Aorta (tissue), 5 donors: ENCODE measurements around the gene C11orf52. TPM values are rescaled to one million over a fixed set of nuclear protein-coding genes. Genes with fewer than 3 reads are reported as not detected.
"Not testable (repeated sequence)": the region's sequence is repeated elsewhere in the genome, so short reads cannot be mapped to it uniquely, and the experiment has no call there.

Experiments
- ATAC-seq: fragments of 200-7000 bp; cut with Tn5 transposase; one replicate; pipeline ENCODE4 v1.9.1; 2022; ENCODE audit warnings: moderate library complexity; ENCODE audit not compliant: low FRiP score
- DNase-seq, 2 donors: peaks; one replicate each; pipeline ENCODE4 v3.0.0-alpha.2; 2020
- H3K27ac ChIP-seq, 2 donors: one replicate each; pipeline ENCODE4 v1.5.1; 2013; ENCODE audit warnings: low read length in 2 of 2, mild to moderate bottlenecking in 2 of 2, moderate library complexity in 2 of 2, control low read depth in 1 of 2, inconsistent platforms in 1 of 2, low read depth in 1 of 2
- H3K27me3 ChIP-seq, 2 donors: one replicate each; pipeline ENCODE4 v1.6.1; 2013; ENCODE audit warnings: control low read depth in 1 of 2, low read length in 1 of 2, mild to moderate bottlenecking in 1 of 2, moderate library complexity in 1 of 2; ENCODE audit not compliant: insufficient read depth in 2 of 2, control insufficient read depth in 1 of 2
- H3K36me3 ChIP-seq, 2 donors: one replicate each; pipeline ENCODE4 v1.6.1; 2013; ENCODE audit warnings: control low read depth in 1 of 2, low read length in 1 of 2, mild to moderate bottlenecking in 1 of 2; ENCODE audit not compliant: insufficient read depth in 2 of 2, control insufficient read depth in 1 of 2
- H3K4me1 ChIP-seq, 2 donors: one replicate each; pipeline ENCODE4 v1.6.1; 2013; ENCODE audit warnings: low read length in 2 of 2, control low read depth in 1 of 2, mild to moderate bottlenecking in 1 of 2, moderate library complexity in 1 of 2; ENCODE audit not compliant: insufficient read depth in 2 of 2, control insufficient read depth in 1 of 2
- H3K4me3 ChIP-seq, 2 donors: one replicate each; pipeline ENCODE4 v1.5.1; 2013; ENCODE audit warnings: low read length in 2 of 2, control low read depth in 1 of 2, mild to moderate bottlenecking in 1 of 2
- H3K9me3 ChIP-seq: one replicate; pipeline ENCODE4 v1.6.1; 2013; ENCODE audit warnings: mild to moderate bottlenecking, low read length; ENCODE audit not compliant: control insufficient read depth
- WGBS, 2 donors: extraction: QIAGEN DNeasy Blood & Tissue Kit; methylation state at CpG; one replicate each; pipeline ENCODE4 v1.1.7; 2013; 5-methylcytosine and 5-hydroxymethylcytosine counted together
- intact Hi-C, 2 donors: fragments of 100-400 bp; cut with DNase I; formaldehyde crosslinking; loops; one replicate each; pipeline versions ENCODE4 v1.14.2 to v1.15.0; 2022
- polyA plus RNA-seq, 2 donors: library from polyadenylated mRNA; stranded (reverse); fragments of 200-250 nt; gene quantifications; one replicate each; pipeline ENCODE4 v1.2.3, GENCODE V29; 2013
- total RNA-seq, 2 donors: library from RNA; stranded (reverse); fragmentation: NEBNext Ultra II Directional; extraction: Animal tissue kit (Norgen Biotek cat#: 25700); gene quantifications; one replicate each; pipeline ENCODE4 v1.2.1, GENCODE V29; 2021
- donor health status: healthy with polysubstance abuse.
- donor health status: Bipolar disorder and iron deficiency.
- donor health status: DM: no; HTN: no; CAD: no.
- donor health status: DM: no; HTN: no; CAD: no.
- donor health status: DM: yes; HTN: yes; CAD: no.

C11orf52 gene
- total and polyA plus RNA-seq, 4 donors, result 2.7 to 5.6 (median 5.2) TPM

GRCh38 chr11:111879637-111879960, 39.1 kb upstream of the C11orf52 start:
- ATAC-seq (no peak), DNase-seq (no peak)
- no peaks in the 10 kb centered on the region for H3K9me3 ChIP-seq
- 40 to 42% methylated on average over 6 of the region's 6 CpGs for whole genome bisulfite sequencing, 2 donors
- H3K27me3 ChIP-seq, result no peaks in the 10 kb centered on the region
- H3K36me3 ChIP-seq, result no peaks in the 10 kb centered on the region
- H3K4me1 ChIP-seq, result peaks cover 0 to 5% of the 10 kb centered on the region in 2 donors
- intact Hi-C loops, result loop anchor here (1.0 to 10.0 kb wide), 7 partner anchors 32 to 195 kb away; partner anchors contain the start of genes NKAPD1 (in 2 of the 2), PIH1D2 (in 2 of the 2), CRYAB (in 1 of the 2) and HSPB2 (in 1 of the 2)
- H3K4me3 ChIP-seq, result peak overlapping the region; percentile 0 to 42
- H3K27ac ChIP-seq, result peak overlapping the region; percentile 31 to 81

GRCh38 chr11:111882202-111882601, 36.5 kb upstream of the C11orf52 start:
- Histone ChIP-seq H3K27ac (no peak overlapping the region), H3K9me3 (no peaks in the 10 kb centered on the region), H3K4me3 (no peak overlapping the region), H3K4me1 (peaks cover 0 to 5% of the 10 kb centered on the region in 2 donors), H3K27me3 (no peaks in the 10 kb centered on the region), H3K36me3 (no peaks in the 10 kb centered on the region)
- ATAC-seq, result no peak
- no peak for DNase-seq
- 85% methylated on average over 5 of the region's 5 CpGs for WGBS, 2 donors
- intact Hi-C loops, result no loop called here

GRCh38 chr11:111885053-111885452, 33.7 kb upstream of the C11orf52 start:
- DNase-seq, H3K4me3 ChIP-seq, H3K27ac ChIP-seq, H3K27me3 ChIP-seq, intact Hi-C loops, H3K4me1 ChIP-seq, ATAC-seq, H3K9me3 ChIP-seq, H3K36me3 ChIP-seq: not testable (repeated sequence)
- 67 to 94% methylated on average over 4 of the region's 4 CpGs for WGBS, 2 donors

- H3K4me1 ChIP-seq, result no peaks in the 10 kb centered on the region
- H3K9me3 ChIP-seq, result no peaks in the 10 kb centered on the region
- ATAC-seq, result no peak
- H3K36me3 ChIP-seq, result no peaks in the 10 kb centered on the region
- H3K27me3 ChIP-seq, result no peaks in the 10 kb centered on the region
- no peak overlapping the region for H3K4me3 ChIP-seq
- intact Hi-C loops, result no loop called here
- H3K27ac ChIP-seq, result no peak overlapping the region
- 77 to 92% methylated on average over 4 of the region's 4 CpGs for WGBS, 2 donors
- DNase-seq, result no peak
Observed at GRCh38 chr11:111886032-111886431, 32.7 kb upstream of the C11orf52 start.

- H3K4me3 ChIP-seq, result no peak overlapping the region
- 86 to 88% methylated on average over 2 of the region's 2 CpGs for WGBS, 2 donors
- no peaks in the 10 kb centered on the region for H3K36me3 ChIP-seq
- no peak overlapping the region for H3K27ac ChIP-seq
- no peaks in the 10 kb centered on the region for H3K4me1 ChIP-seq
- no peaks in the 10 kb centered on the region for H3K9me3 ChIP-seq
- DNase-seq (no peak), ATAC-seq (no peak)
- H3K27me3 ChIP-seq, result no peaks in the 10 kb centered on the region
- intact Hi-C loops, result no loop called here
Observed at GRCh38 chr11:111886844-111887243, 31.9 kb upstream of the C11orf52 start.

GRCh38 chr11:111905411-111905810, 13.3 kb upstream of the C11orf52 start:
- intact Hi-C loops, result no loop called here
- 14 to 24% methylated on average over 2 of the region's 2 CpGs for WGBS, 2 donors
- Histone ChIP-seq H3K4me1 (no peaks in the 10 kb centered on the region), H3K9me3 (no peaks in the 10 kb centered on the region), H3K27me3 (no peaks in the 10 kb centered on the region), H3K36me3 (peaks cover 0 to 3% of the 10 kb centered on the region in 2 donors), H3K4me3 (no peak overlapping the region), H3K27ac (no peak overlapping the region)
- DNase-seq (no peak), ATAC-seq (no peak)

- H3K27me3 ChIP-seq, result no peaks in the 10 kb centered on the region
- whole genome bisulfite sequencing, 2 donors, result 79 to 84% methylated on average over 1 of the region's 1 CpG
- no peaks in the 10 kb centered on the region for H3K9me3 ChIP-seq
- no peak overlapping the region for H3K27ac ChIP-seq
- intact Hi-C loops, result no loop called here
- no peaks in the 10 kb centered on the region for H3K4me1 ChIP-seq
- ATAC-seq, result no peak
- DNase-seq, result no peak
- peaks cover 0 to 3% of the 10 kb centered on the region in 2 donors for H3K36me3 ChIP-seq
- H3K4me3 ChIP-seq, result no peak overlapping the region
Observed at GRCh38 chr11:111906680-111907079, 12.0 kb upstream of the C11orf52 start.

GRCh38 chr11:111908639-111909305, 9.9 kb upstream of the C11orf52 start:
- intact Hi-C loops, result no loop called here
- H3K36me3 ChIP-seq, result peaks cover 0 to 3% of the 10 kb centered on the region in 2 donors
- DNase-seq, result no peak
- H3K27me3 ChIP-seq, result no peaks in the 10 kb centered on the region
- H3K9me3 ChIP-seq, result no peaks in the 10 kb centered on the region
- H3K4me1 ChIP-seq, result no peaks in the 10 kb centered on the region
- peak overlapping the region in 1 of 2 donors; percentile 98 for H3K4me3 ChIP-seq
- ATAC-seq, result no peak
- 71 to 72% methylated on average over 5 of the region's 5 CpGs for WGBS, 2 donors
- no peak overlapping the region for H3K27ac ChIP-seq

- intact Hi-C loops, result no loop called here
- H3K4me3 ChIP-seq, result peak overlapping the region; percentile 79 to 98
- DNase-seq (no peak), ATAC-seq (no peak)
- H3K4me1 ChIP-seq, result no peaks in the 10 kb centered on the region
- H3K27me3 ChIP-seq, result no peaks in the 10 kb centered on the region
- WGBS, 2 donors, result 48 to 53% methylated on average over 5 of the region's 5 CpGs
- H3K9me3 ChIP-seq, result no peaks in the 10 kb centered on the region
- H3K27ac ChIP-seq, result peak overlapping the region in 1 of 2 donors; percentile 98
- H3K36me3 ChIP-seq, result peaks cover 0 to 3% of the 10 kb centered on the region in 2 donors
Observed at GRCh38 chr11:111909378-111909777, 9.3 kb upstream of the C11orf52 start.
